DOHH2 (cell line): ENCODE data around the gene ZNF668.

Experiments
- H3F3A ChIP-seq: fragments of 200-600 bp; sonication (generic), shearing (Covaris generic); 2 replicates; pipeline ENCODE4 v1.6.0; 2016; ENCODE audit warnings: antibody characterized with exemption, mild to moderate bottlenecking; ENCODE audit not compliant: control insufficient read depth, insufficient read depth
- H3K27ac ChIP-seq: fragments of 200-600 bp; sonication (generic); 2 replicates; pipeline ENCODE4 v1.5.1; 2014; ENCODE audit warnings: low read depth, mild to moderate bottlenecking, low read length, moderate library complexity
- H3K27me3 ChIP-seq: fragments of 200-600 bp; sonication (generic); 2 replicates; pipeline ENCODE4 v1.6.1; 2014; ENCODE audit warnings: mild to moderate bottlenecking, low read length, mixed read lengths; ENCODE audit not compliant: control insufficient read depth
- H3K36me3 ChIP-seq: fragments of 200-600 bp; sonication (generic); 2 replicates; pipeline ENCODE4 v1.6.1; 2014; ENCODE audit warnings: mild to moderate bottlenecking, low read length, moderate library complexity, mixed read lengths; ENCODE audit not compliant: control insufficient read depth
- H3K4me1 ChIP-seq: fragments of 200-600 bp; sonication (generic); 2 replicates; pipeline ENCODE4 v1.6.1; 2014; ENCODE audit warnings: mild to moderate bottlenecking, low read length, mixed read lengths; ENCODE audit not compliant: control insufficient read depth
- H3K4me2 ChIP-seq: fragments of 200-600 bp; sonication (generic); 2 replicates; pipeline ENCODE4 v1.6.0; 2014; ENCODE audit warnings: mild to moderate bottlenecking, low read length, moderate library complexity
- H3K4me3 ChIP-seq: fragments of 200-600 bp; sonication (generic); 2 replicates; pipeline ENCODE4 v1.5.1; 2014; ENCODE audit warnings: mild to moderate bottlenecking, low read length, mixed read lengths
- H3K79me2 ChIP-seq: fragments of 200-600 bp; sonication (generic); 2 replicates; pipeline ENCODE4 v1.6.1; 2014; ENCODE audit warnings: mild to moderate bottlenecking, low read length, mixed read lengths; ENCODE audit not compliant: control insufficient read depth
- H3K9me2 ChIP-seq: fragments of 200-600 bp; sonication (generic); replicated peaks from 2 replicates; pipeline ENCODE4 v1.6.1; 2014; ENCODE audit warnings: mild to moderate bottlenecking, low read length, mixed read lengths; ENCODE audit not compliant: control insufficient read depth
- H3K9me3 ChIP-seq: fragments of 200-600 bp; sonication (generic); 2 replicates; pipeline ENCODE4 v1.6.1; 2014; ENCODE audit warnings: antibody characterized with exemption, low read length, mixed read lengths; ENCODE audit not compliant: control insufficient read depth, insufficient read depth
- H4K20me1 ChIP-seq: fragments of 200-600 bp; sonication (generic); 2 replicates; pipeline ENCODE4 v1.6.0; 2014; ENCODE audit warnings: low read depth, mild to moderate bottlenecking, antibody characterized with exemption, low read length, moderate library complexity; ENCODE audit not compliant: control insufficient read depth, insufficient read depth
- EZH2phosphoT487 ChIP-seq: fragments of 200-600 bp; sonication (generic); IDR thresholded peaks from 2 replicates; pipeline ENCODE4 v1.6.1; 2017; ENCODE audit warnings: borderline replicate concordance, mild to moderate bottlenecking, antibody characterized with exemption, low read length, moderate library complexity, mixed read lengths
- TF ChIP-seq, protein P1 (sequence below): fragments of 200-600 bp; sonication (generic); IDR thresholded peaks from one replicate; pipeline ENCODE4 v1.5.1; 2014; ENCODE audit warnings: antibody characterized with exemption, mild to moderate bottlenecking, low read depth, low read length; ENCODE audit not compliant: poor library complexity, severe bottlenecking

ZNF668 gene

GRCh38 chr16:31083556-31083955 lies 9.5 kb upstream of the ZNF668 start:
- H3K4me1 ChIP-seq: peaks cover 3% of the 10 kb centered on the region; the same call in 1 of the 2 replicates
- H4K20me1 ChIP-seq: 0 out of 2 replicates have a peak, but pooled peaks cover 4% of the 10 kb centered on the region
- no peak overlapping the region for H3K27ac ChIP-seq
- peaks cover 27% of the 10 kb centered on the region for H3K79me2 ChIP-seq
- H3K4me3 ChIP-seq: no peak overlapping the region
- no peaks in the 10 kb centered on the region for H3K9me2 ChIP-seq
- no peaks in the 10 kb centered on the region for H3K27me3 ChIP-seq
- H3K36me3 ChIP-seq: peaks cover 65% of the 10 kb centered on the region
- H3F3A ChIP-seq: no peaks in the 10 kb centered on the region
- no peak overlapping the region for H3K4me2 ChIP-seq
- TF ChIP-seq, protein P1, sequence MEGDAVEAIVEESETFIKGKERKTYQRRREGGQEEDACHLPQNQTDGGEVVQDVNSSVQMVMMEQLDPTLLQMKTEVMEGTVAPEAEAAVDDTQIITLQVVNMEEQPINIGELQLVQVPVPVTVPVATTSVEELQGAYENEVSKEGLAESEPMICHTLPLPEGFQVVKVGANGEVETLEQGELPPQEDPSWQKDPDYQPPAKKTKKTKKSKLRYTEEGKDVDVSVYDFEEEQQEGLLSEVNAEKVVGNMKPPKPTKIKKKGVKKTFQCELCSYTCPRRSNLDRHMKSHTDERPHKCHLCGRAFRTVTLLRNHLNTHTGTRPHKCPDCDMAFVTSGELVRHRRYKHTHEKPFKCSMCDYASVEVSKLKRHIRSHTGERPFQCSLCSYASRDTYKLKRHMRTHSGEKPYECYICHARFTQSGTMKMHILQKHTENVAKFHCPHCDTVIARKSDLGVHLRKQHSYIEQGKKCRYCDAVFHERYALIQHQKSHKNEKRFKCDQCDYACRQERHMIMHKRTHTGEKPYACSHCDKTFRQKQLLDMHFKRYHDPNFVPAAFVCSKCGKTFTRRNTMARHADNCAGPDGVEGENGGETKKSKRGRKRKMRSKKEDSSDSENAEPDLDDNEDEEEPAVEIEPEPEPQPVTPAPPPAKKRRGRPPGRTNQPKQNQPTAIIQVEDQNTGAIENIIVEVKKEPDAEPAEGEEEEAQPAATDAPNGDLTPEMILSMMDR: no peak
- no peak for TF ChIP-seq EZH2phosphoT487
- no peaks in the 10 kb centered on the region for H3K9me3 ChIP-seq

DNA sequence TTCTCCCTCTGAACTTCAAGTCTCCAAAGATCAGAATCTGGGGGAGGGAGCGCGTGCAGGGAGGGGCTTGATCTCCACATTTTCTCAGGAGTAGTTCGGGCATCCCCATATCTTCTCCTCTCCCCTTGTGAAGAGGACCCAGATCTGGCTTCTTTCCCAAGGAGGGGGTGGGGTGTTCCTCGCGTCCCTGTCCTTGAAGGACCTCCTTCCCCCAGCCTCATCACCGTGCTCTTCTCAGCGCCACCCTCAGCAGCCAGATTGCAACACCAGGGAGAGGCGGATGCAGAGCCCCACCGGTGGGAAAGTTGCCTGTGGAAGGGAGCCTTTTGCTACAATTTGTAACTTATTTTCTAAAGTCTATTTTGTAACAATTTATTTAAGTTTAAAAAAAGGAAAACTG lies 9.0 kb upstream of the ZNF668 start:
- H3K27ac ChIP-seq: no peak overlapping the region
- TF ChIP-seq, protein P1: no peak
- TF ChIP-seq EZH2phosphoT487: no peak
- H3K4me2 ChIP-seq: no peak overlapping the region
- no peaks in the 10 kb centered on the region for H3F3A ChIP-seq
- H3K9me2 ChIP-seq: no peaks in the 10 kb centered on the region
- no peaks in the 10 kb centered on the region for H3K9me3 ChIP-seq
- 0 out of 2 replicates have a peak, but pooled peaks cover 4% of the 10 kb centered on the region for H4K20me1 ChIP-seq
- peaks cover 32% of the 10 kb centered on the region for H3K79me2 ChIP-seq
- peaks cover 69% of the 10 kb centered on the region for H3K36me3 ChIP-seq
- H3K4me3 ChIP-seq: no peak overlapping the region
- peaks cover 3% of the 10 kb centered on the region; the same call in 1 of the 2 replicates for H3K4me1 ChIP-seq
- no peaks in the 10 kb centered on the region for H3K27me3 ChIP-seq

GRCh38 chr16:31082368-31083045 lies 8.5 kb upstream of the ZNF668 start:
- no peaks in the 10 kb centered on the region for H3F3A ChIP-seq
- no peaks in the 10 kb centered on the region for H3K9me2 ChIP-seq
- 0 out of 2 replicates have a peak, but pooled peaks cover 4% of the 10 kb centered on the region for H4K20me1 ChIP-seq
- TF ChIP-seq, protein P1: no peak
- no peak overlapping the region for H3K27ac ChIP-seq
- H3K27me3 ChIP-seq: no peaks in the 10 kb centered on the region
- H3K79me2 ChIP-seq: peaks cover 37% of the 10 kb centered on the region
- H3K4me3 ChIP-seq: no peak overlapping the region
- no peaks in the 10 kb centered on the region for H3K9me3 ChIP-seq
- peaks cover 75% of the 10 kb centered on the region for H3K36me3 ChIP-seq
- H3K4me2 ChIP-seq: no peak overlapping the region
- H3K4me1 ChIP-seq: peaks cover 3% of the 10 kb centered on the region; the same call in 1 of the 2 replicates
